ENCODE measurements around the gene SH2D3A.

Gene SH2D3A

DNA sequence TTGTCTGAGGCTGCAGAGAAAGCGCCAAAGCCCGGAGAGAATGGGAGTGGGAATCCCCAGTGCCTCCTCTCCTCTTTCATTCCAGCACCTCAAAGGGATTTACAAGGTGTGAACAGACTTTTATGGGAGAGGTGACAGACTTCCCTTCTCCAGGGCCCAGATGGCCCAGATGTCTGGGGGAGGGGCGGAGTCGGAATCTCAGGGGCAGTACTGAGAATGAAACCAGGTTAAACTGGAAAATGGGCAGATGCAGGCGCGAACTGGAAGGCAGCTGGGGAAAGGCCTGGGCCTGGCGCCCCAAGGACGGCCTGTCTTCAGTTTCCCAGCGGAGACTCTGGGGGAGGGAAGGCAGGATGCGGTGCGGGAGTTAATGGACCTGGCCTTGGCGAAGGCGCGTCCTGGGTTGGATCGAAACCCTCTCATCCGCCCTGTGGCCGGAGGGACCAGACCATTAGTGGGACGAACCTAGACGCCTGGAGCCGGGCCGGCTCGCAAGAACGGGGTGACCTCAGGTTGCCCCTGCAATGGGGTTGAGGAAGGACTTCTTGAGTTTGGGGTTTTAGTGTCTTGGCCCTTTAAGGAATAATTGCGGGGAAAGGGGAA lies 28.3 kb downstream of the SH2D3A start (continued):
- TF ChIP-seq, protein P1, sequence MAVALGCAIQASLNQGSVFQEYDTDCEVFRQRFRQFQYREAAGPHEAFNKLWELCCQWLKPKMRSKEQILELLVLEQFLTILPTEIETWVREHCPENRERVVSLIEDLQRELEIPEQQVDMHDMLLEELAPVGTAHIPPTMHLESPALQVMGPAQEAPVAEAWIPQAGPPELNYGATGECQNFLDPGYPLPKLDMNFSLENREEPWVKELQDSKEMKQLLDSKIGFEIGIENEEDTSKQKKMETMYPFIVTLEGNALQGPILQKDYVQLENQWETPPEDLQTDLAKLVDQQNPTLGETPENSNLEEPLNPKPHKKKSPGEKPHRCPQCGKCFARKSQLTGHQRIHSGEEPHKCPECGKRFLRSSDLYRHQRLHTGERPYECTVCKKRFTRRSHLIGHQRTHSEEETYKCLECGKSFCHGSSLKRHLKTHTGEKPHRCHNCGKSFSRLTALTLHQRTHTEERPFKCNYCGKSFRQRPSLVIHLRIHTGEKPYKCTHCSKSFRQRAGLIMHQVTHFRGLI (tag by site-specific recombination; IDR thresholded peaks at IDR 0.05): no peak
- TF ChIP-seq ZSCAN23 (tag by site-specific recombination; IDR thresholded peaks at IDR 0.05) (no peak), ZNF629 (tag by site-specific recombination; IDR thresholded peaks at IDR 0.05) (no peak), ZNF211 (tag by site-specific recombination; IDR thresholded peaks at IDR 0.05; ENCODE audit: low read depth) (no peak), ZNF561 (tag by site-specific recombination; IDR thresholded peaks at IDR 0.05; ENCODE audit: borderline replicate concordance) (0 out of 2 replicates have a peak, but pooled peaks have one; percentile 29), ZNF404 (tag by site-specific recombination; IDR thresholded peaks at IDR 0.05) (no peak), MEIS1 (CRISPR knock-in tag; IDR thresholded peaks at IDR 0.05; ENCODE audit: borderline replicate concordance) (no peak), ZNF175 (tag by site-specific recombination; IDR thresholded peaks at IDR 0.05) (no peak), ZNF837 (tag by site-specific recombination; IDR thresholded peaks at IDR 0.05) (no peak), YY2 (tag by site-specific recombination; IDR thresholded peaks at IDR 0.05) (no peak), ZBTB6 (tag by site-specific recombination; IDR thresholded peaks at IDR 0.05) (no peak), ZNF184 (tag by site-specific recombination; IDR thresholded peaks at IDR 0.05) (no peak), ZNF155 (tag by site-specific recombination; IDR thresholded peaks at IDR 0.05) (no peak), ZNF350 (tag by site-specific recombination; IDR thresholded peaks at IDR 0.05) (no peak), KLF8 (tag by site-specific recombination; IDR thresholded peaks at IDR 0.05) (no peak; the same call in 1 of the 2 replicates), ZNF398 (tag by site-specific recombination; IDR thresholded peaks at IDR 0.05) (no peak), ZNF654 (tag by site-specific recombination; IDR thresholded peaks at IDR 0.05; ENCODE audit: low read depth) (no peak), ZBTB7A (tag by site-specific recombination; IDR thresholded peaks at IDR 0.05; ENCODE audit: low read depth) (0 out of 2 replicates have a peak, but pooled peaks have one; percentile 50), ZNF335 (tag by site-specific recombination; conservative IDR thresholded peaks at IDR 0.05) (peak; percentile 86), ZNF664 (tag by site-specific recombination; IDR thresholded peaks at IDR 0.05) (no peak), ZSCAN30 (tag by site-specific recombination; IDR thresholded peaks at IDR 0.05) (no peak), ZNF274 (IDR thresholded peaks at IDR 0.05; ENCODE audit: low read length) (no peak), ZNF274 (tag by site-specific recombination; IDR thresholded peaks at IDR 0.05; ENCODE audit: borderline replicate concordance) (no peak), ZNF692 (tag by site-specific recombination; IDR thresholded peaks at IDR 0.05) (no peak; the same call in 1 of the 2 replicates)
- TF ChIP-seq, protein P2, sequence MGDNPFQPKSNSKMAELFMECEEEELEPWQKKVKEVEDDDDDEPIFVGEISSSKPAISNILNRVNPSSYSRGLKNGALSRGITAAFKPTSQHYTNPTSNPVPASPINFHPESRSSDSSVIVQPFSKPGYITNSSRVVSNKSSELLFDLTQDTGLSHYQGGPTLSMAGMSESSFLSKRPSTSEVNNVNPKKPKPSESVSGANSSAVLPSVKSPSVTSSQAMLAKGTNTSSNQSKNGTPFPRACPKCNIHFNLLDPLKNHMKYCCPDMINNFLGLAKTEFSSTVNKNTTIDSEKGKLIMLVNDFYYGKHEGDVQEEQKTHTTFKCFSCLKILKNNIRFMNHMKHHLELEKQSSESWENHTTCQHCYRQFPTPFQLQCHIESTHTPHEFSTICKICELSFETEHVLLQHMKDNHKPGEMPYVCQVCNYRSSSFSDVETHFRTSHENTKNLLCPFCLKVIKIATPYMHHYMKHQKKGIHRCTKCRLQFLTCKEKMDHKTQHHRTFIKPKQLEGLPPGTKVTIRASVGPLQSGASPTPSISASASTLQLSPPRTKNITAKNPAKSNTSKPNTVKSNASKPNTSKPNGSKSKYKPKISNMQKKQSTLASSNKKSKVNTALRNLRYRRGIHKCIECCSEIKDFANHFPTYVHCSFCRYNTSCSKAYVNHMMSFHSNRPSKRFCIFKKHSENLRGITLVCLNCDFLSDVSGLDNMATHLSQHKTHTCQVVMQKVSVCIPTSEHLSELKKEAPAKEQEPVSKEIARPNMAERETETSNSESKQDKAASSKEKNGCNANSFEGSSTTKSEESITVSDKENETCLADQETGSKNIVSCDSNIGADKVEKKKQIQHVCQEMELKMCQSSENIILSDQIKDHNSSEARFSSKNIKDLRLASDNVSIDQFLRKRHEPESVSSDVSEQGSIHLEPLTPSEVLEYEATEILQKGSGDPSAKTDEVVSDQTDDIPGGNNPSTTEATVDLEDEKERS (tag by site-specific recombination; IDR thresholded peaks at IDR 0.05): no peak
- TF ChIP-seq, protein P3, sequence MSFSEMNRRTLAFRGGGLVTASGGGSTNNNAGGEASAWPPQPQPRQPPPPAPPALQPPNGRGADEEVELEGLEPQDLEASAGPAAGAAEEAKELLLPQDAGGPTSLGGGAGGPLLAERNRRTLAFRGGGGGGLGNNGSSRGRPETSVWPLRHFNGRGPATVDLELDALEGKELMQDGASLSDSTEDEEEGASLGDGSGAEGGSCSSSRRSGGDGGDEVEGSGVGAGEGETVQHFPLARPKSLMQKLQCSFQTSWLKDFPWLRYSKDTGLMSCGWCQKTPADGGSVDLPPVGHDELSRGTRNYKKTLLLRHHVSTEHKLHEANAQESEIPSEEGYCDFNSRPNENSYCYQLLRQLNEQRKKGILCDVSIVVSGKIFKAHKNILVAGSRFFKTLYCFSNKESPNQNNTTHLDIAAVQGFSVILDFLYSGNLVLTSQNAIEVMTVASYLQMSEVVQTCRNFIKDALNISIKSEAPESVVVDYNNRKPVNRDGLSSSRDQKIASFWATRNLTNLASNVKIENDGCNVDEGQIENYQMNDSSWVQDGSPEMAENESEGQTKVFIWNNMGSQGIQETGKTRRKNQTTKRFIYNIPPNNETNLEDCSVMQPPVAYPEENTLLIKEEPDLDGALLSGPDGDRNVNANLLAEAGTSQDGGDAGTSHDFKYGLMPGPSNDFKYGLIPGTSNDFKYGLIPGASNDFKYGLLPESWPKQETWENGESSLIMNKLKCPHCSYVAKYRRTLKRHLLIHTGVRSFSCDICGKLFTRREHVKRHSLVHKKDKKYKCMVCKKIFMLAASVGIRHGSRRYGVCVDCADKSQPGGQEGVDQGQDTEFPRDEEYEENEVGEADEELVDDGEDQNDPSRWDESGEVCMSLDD (tag by site-specific recombination; IDR thresholded peaks at IDR 0.05): peak; percentile 33; the same call in 1 of the 2 replicates
- TF ChIP-seq, protein P4, sequence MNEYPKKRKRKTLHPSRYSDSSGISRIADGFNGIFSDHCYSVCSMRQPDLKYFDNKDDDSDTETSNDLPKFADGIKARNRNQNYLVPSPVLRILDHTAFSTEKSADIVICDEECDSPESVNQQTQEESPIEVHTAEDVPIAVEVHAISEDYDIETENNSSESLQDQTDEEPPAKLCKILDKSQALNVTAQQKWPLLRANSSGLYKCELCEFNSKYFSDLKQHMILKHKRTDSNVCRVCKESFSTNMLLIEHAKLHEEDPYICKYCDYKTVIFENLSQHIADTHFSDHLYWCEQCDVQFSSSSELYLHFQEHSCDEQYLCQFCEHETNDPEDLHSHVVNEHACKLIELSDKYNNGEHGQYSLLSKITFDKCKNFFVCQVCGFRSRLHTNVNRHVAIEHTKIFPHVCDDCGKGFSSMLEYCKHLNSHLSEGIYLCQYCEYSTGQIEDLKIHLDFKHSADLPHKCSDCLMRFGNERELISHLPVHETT (tag by site-specific recombination; IDR thresholded peaks at IDR 0.05): no peak

All from HEK293 (cell line).